NCI-H2196 treated with DMSO at 0.1 percent for 48 hours (cell line): ENCODE data around the gene PIAS4.
"Not testable (repeated sequence)": the region's sequence is repeated elsewhere in the genome, so short reads cannot be mapped to it uniquely, and the experiment has no call there.

ENCODE experiments used
- DNase-seq: peaks from one replicate; lab custom pipeline; 2025; ENCODE audit not compliant: unreplicated experiment; lab: John Stamatoyannopoulos, UW

The PIAS4 gene

DNA sequence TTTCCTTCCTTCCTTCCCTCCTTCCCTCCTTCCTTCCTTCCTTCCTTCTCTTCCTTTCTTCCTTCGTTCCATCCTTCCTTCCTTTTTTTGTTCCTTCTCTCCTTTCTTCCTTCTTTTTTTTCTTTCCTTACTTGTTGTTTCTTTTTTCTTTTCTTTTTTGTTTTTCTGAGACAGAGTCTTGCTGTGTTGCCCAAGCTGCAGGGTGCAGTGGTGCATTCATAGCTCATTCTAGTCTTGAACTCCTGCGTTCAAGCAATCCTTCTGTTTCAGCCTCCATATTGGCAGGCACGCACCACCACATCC, 16.8 kb upstream of the PIAS4 start:
- no peak for DNase-seq

DNA sequence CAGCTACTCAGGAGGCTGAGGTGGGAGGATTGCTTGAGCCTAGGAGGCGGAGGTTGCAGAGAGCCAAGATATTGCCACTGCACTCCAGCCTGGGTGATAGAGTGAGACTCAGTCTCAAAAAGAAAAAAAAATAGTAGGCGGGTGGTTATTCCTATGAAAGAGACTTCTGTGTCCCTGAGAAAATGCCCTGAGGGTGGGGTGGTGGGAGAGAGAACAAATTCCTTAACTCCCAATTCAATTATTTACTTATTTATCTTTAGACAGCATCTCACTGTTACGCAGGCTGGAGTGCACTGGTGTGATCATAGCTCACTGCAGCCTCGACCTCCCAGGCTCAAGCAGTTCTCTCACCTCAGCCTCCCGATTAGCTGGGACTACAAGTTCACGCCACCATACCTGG, 11.9 kb upstream of the PIAS4 start:
- DNase-seq = no peak

DNA sequence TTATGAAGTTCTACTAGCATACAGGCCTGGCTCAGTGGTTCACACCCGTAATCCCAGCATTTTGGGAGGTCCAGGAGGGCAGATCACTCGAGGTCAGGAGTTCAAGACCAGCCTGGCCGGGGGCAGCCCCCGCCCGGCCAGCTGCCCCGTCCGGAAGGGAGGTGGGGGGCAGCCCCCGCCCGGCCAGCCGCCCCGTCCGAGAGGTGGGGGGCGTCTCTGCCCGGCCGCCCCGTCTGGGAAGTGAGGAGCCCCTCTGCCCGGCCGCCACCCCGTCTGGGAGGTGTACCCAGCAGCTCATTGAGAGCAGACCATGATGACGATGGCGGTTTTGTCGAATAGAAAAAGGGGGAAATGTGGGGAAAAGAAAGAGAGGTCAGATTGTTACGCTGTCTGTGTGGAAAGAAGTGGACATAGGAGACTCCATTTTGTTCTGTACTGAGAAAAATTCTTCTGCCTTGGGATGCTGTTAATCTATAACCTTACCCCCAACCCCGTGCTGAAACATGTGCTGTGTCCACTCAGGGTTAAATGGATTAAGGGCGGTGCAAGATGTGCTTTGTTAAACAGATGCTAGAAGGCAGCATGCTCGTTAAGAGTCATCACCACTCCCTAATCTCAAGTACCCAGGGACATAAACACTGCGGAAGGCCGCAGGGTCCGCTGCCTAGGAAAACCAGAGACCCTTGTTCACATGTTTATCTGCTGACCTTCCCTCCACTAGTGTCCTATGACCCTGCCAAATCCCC, 8.7 kb upstream of the PIAS4 start:
- not testable (repeated sequence) for DNase-seq

DNA sequence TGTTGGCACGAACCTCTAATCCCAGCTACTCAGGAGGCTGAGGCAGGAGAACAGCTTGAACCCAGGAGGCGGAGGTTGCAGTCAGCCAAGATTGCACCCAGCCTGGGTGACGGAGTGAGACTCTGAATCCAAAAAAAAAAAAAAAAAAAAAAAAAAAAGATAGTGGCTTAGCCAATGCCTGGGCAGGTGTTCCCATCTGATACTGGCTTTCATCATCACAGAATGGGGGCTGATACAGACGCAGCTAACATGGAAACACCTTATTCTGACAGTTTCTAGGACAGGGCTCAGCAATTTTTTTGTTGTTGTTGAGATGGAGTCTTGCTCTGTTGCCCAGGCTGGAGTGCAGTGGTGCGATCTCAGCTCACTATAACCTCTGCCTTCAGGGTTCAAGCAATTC, 6.7 kb upstream of the PIAS4 start:
- DNase-seq = not testable (repeated sequence)

DNA sequence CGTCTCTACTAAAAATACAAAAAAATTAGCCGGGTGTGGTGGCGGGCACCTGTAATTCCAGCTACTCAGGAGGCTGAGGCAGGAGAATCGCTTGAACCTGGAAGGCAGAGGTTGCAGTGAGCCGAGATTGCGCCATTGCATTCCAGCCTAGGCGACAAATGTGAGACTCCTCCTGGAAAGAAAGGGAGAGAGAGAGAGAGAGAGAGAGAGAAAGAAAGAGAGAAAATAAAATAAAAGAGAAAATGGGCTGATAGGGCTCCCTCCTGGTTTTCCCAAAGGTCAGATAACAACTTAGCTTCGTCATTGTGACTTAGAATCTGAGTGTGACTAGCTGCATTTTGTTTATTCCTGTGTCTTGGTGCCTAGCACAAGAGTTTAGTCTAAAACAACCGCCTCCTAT, 2.1 kb upstream of the PIAS4 start:
- not testable (repeated sequence) for DNase-seq

DNA sequence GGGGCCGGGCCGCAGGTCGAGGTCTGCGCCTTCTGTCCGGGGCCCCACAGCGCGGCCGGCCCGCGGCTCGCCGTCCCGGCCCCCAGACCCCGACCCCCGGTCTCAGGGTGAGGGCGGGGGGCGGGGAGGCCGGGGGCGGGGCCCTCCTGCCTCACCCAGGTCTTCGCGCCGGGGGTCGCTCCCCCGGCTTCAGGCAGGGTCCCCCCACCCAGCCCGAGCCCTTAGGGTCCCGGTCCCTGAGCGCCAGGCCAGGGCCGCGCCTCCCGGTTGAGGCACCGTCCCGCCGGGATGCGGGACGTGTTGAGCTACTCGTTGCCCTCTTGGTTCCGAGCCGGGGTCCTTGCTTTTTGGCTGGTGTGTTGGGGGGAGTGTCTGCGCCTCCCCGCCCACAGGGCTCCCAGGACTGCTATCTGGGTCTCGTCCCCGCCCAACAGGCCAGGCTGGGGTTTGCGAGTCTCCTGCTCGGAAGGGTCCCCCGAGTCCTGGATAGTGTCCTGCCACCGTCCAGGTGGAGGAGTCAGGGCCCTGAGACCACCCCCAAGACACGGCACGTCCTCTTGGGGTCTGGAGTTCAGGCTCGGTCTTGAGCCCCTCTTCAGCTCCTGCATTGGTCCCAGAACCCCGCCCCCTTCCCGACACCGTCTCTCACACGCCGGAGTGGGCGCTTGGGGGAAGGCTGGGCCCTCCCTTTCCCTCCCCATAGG, 452 bp downstream of the PIAS4 start:
- no peak for DNase-seq

DNA sequence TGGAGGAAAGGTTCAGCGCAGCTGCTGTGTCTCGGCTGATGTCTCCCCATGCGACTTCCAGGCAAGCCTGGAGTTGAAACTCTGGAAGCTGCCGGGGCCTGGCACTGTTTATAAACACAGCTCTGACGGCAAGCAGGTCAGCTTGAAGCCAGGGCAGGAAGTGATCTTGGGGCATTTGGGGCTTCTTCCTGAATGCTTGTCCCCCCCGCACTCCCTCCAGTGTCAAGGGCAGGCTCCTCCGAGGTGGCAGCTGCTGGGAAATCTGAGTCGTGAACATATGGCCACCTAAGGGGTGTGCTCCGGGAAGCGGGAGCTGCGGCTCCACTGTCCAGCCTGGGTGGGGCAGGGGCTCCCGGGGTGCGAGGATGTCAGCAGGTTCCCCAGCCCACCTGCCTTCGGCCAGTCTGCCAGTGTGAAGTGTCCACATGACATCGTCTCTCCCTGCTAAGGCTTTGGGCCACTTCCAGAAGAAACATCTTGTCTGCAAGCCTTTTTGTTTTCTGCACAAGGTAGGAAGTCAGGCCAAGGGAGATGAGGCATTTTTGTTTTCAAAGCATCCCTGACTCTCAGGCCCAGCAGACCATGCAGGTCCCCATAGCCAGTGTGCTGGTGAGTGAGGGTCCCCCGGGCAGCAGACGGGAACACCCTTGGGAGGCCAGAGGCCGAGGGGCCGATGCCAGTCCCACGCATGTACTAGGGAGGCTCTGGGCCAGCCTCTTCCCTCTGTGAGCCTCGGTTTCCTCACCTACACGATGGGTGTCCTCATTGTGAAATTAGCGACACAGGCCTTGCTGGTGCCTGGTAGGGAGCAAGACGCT, 2.7 kb downstream of the PIAS4 start:
- DNase-seq = no peak

DNA sequence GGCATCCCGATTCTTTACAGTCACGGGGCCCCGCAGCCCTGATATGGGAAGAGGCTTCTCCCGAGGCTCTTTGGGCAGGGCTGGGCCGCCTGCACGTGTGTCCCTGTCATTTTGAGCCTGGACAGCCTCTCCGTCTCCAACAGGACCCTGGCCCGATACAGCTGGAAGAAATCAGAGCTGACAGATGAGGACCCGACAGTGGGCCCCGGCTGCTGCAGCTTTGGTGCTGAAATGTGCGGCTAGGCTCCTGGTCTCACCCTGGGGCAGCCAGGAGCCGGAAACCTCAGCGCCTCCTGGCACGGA, 3.2 kb downstream of the PIAS4 start:
- no peak for DNase-seq

DNA sequence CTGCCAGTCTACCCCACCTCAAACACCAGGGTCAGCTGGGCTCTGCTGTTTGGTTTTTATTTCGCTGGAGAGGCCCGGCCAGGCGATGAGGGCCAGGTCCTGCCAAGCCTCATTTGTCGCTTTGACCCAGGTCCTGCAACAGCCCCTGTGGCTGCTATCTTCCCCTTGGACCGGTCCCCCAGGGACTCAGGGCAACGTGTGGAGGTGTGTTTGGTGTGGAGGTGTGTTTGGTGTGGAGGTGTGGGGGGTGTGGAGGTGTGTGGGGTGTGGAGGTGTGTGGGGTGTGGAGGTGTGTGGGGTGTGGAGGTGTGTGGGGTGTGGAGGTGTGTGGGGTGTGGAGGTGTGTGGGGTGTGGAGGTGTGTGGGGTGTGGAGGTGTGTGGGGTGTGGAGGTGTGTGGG, 3.9 kb downstream of the PIAS4 start:
- not testable (repeated sequence) for DNase-seq

DNA sequence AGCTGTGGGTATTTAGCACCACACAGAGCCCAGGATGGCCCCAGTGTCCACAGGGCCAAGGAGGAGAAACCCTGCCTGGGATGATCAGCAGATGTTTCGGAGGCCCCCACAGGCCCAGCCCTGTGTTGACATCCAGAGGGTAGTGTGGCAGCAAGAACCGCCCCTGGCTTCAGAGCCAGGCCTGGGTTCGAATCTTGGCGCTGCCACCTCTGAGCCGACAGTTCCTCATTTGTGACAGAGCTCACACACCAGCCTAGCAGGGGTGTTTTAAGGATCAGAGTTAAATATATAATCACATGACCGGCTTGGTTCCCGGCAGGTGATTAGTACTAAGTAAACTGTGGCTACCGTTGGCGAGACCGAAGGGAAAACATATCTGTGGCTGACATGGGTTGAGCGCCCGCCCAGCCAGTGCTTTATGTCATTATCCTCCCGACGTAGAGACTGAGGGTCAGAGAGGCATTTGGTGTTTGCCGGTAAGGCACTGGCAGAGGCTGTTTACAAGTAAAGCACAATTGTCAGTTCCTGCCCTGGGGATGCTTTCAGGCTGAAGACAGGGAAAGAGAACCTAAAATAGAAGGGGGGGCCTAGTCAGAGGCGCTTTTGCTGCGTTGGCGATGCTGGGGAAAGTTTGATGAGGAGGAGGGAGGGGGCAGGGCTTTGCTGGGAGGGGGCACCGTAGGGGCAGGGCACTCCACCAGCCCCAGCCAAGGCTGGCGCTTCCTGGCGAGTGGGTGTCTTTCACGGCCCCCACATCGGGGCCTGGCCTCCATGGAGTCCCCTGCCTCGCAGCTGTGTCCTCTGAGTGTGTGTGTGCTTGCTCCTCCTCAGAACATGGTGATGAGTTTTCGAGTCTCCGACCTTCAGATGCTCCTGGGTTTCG, 4.8 kb downstream of the PIAS4 start:
- DNase-seq = peak; percentile 50

DNA sequence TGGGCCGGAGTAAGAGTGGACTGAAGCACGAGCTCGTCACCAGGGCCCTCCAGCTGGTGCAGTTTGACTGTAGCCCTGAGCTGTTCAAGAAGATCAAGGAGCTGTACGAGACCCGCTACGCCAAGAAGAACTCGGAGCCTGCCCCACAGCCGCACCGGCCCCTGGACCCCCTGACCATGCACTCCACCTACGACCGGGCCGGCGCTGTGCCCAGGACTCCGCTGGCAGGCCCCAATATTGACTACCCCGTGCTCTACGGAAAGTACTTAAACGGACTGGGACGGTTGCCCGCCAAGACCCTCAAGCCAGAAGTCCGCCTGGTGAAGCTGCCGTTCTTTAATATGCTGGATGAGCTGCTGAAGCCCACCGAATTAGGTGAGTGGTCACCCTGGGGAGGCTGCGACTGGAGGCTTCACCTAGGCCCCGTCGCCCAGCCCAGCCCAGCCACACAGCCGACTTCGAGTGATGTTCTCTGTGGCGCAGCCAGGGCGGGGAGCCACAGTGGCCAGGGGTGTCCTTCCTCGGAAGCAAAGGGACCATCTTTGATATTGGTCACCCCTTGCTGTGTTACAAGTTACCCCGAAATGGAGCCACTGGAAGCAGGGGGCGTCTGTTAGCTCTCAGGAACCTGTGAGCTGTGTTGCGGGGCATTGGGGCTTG, 5.6 kb downstream of the PIAS4 start:
- DNase-seq = no peak

DNA sequence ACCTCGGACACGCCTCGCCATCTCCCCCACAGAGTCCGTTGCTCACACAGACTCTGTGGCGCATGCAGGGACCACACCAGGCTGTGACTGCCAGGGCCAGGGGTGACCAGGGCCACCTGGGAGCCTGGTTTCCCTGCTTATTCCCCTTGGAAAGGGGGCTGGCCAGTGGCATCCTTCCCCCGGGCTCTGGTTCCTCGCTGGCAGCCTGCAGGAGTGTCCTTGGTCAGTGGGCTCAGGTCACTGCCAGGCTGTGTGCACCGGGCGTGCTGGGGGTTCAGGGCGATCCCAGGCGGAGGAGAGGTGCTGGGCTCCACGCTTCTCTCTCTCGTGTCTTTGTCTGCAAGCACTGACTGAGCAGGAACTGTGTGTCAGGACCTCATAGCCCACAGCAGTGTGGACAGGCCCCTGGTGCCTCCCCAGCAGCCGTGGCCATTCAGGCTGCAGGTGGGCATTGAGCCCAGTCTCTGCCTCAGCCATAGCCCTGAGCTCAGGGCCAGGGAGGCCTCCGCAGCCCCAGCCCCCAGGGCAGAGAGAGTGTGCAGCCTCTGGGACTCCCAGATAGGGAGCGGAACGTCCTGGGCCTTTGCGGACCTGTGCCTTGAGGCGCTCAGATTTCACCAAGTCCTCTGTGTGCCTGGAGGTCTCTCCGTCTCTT, 6.5 kb downstream of the PIAS4 start:
- no peak for DNase-seq

DNA sequence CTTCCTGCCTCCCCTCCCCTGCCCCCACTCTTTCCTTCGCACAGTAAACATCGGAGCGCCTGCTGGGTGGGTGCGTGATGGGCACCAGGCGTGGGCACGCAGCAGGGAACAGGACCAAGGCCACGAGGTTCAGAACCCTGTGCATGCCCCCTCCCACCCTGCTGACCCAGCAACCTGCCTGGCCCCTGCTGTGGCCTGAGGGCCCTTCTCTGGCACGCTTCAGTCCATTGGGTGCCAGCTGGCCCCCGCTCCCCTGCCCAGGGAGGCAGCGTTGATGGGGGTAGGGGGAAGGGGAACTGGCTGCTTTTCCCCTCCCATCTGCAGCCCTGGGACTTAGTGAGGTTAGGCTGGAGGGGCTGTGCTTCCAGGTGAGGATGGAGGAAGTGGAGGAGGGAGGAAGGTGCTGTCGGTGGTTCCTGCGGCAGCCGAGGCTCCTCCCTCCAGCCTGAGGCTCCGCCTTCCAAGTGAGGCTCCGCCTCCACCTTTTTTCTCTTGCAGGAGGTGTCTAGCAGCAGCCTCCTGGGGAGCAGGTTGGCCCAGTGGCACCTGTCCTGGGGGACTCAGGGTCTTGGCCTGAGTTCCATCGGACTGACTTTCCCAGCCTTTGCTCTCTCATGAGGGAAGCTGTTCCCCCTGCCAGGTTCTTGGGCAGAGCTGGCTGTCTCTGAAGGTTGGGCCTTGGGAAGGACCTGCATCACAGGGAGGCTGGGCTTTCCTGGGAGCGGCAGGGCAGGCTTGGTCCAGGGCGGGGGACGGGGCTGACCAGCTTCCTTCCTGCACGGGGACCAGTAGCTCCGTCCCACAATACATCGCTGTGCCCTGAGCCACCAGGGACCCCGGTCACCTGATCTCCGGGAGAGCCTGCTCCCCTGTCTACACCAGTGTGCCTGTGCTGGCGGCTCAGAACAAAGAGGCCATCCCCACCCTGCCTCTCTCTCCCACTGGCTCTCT, 7.3 kb downstream of the PIAS4 start:
- no peak for DNase-seq

DNA sequence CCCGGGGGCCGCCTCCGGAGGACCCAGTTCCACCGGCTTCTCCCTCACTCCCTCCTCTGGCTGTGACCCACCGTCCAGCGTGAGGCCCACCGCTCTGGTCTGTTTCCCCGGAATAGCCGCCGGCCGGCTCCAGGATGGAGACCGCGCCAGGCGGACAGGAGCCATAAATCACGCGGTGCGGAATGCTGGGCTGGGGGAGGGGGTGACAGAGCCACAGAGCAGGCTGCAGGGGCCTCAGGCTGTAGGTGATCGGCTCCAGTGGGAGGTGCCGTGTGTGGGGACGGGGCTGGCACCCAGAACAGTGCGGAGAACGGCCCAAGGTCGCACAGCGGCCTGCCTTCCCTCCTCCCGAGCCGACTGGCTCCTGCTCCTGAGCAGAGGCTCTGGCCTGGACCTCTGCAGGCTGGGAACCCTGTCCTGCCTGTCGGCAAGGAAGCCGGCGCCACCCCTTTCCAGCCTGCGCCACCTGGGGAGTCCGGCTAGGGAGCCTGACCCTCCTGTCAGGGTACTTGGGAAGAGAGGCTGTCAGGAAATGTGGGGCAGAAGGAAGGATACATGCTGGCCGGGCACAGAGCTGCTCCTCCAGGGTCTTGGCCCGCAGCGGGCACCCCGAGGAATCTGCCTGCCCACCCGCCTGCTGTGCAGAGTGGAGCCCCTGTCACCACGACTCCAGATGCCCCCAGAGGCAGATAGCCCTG, 8.3 kb downstream of the PIAS4 start:
- no peak for DNase-seq

DNA sequence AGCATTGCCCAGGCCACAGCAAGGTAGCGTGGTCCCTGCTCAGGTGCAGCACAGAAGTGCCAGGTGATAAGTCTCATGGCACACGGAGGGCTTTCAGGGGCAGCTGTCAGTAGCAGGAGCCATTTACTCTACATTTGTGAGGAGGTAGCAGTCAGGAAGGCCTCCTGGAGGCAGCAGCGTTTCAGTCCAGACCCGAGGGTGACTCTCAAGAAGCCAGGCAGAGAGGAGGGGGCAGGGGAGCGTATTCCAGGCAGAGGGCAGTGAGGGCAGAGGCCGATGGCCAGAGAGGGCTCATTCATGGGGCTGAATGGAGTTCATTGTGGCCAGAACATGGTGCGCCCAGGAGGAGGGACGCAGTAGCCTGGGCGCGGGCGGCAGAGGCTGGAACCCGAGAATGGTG, 8.9 kb downstream of the PIAS4 start:
- no peak for DNase-seq

DNA sequence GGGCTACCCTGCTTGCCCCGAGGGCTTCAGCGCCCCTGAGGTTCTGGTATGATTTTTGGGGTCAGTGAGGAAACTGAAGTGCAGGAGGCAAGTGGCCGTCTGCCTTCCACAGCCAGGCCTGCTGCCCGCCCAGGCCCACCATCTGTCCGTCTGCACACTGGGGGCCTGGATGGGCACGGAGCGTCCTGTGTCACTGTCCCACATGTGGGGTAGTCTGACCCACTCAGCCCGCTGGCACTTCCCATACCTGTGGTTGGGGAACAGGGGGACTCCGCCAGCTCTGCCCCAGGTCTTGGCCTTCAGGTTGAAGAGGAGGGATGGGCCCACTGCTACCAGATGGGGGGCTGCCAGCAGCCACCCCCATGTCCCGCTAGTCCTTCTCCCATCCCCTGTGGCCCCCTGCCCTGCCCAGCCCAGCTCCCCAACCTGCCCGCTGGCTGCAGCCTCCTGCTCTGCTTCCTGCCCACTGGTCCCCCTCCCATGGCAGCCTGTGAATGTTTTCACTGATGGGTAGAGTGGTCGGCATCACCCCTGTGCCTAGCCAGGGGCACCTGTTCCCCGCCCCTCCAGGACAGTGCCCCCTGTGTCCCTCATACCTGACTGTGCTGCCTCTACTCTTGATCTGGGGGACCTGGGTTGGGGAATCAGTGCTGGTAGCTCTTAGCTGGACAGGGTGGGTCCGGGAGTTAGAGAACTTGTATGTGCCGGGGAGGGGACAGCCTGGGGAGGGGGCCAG, 9.5 kb downstream of the PIAS4 start:
- DNase-seq = no peak

DNA sequence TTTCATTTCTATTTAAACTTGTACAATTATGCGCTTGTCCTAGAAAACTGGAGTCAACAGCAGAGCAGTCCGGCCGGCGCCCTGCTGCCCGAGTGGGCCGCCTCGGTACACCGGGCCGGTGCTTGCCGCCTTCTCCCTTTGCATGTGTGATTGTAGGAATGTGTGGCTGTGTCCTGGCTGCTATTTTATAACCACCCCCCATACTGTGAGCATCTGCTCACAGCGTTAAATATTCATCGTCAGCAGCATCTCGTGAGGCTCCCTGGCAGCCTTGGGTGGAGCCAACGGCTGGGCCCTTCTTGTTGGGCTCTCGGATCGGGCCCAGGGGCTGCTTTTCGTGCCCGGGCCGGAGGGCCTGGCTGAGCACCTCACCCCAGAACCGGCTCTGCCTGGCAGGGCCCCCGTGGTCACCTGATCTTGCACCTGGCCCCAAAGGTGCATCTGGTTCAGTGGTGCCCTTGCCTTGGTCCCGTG, 10.6 kb downstream of the PIAS4 start:
- no peak for DNase-seq
